ENCODE measurements around the gene HKDC1. TPM values are rescaled to one million over a fixed set of nuclear protein-coding genes. Genes with fewer than 3 reads are reported as not detected.
"Not testable (repeated sequence)": the region's sequence is repeated elsewhere in the genome, so short reads cannot be mapped to it uniquely, and the experiment has no call there.

The HKDC1 gene
- total and polyA plus RNA-seq, 12 donors: under 0.01 to 0.67 (median 0.15) TPM; not detected in 6

DNA sequence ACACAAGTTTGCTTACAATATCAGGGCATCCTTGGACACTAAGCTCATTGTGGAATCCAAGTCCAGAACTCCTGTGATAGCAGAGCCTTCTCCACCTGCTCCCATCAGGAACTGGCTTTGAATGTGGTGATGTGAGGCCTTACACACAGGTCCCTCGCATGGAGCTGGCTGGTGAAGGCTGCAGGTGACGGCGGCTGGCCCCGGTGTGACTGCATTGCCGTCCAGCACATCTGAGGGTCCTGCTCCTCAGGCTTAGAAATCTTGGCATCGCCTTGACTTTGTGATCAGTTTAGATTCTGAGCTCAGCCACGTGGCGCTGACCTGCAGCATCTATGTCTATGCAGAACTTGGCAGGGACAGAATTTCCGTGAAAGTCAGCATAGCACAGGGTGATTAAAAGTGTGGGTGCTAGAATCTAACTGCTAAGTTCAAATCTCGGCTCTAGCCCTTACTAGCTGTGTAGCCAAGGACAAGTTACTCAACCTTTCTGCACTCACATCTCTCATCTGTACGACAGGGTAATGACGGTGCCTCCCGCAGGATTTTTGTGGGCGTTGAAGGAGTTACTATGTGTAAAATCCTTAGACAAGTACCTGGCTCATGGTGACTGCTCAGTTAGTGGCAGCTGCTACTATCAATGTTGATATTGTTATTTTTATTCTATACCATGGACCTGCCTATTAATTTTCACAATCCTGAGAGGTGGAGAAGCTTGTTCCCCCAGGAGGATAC is 26.6 kb downstream of the HKDC1 start:
- TF ChIP-seq, protein P1, sequence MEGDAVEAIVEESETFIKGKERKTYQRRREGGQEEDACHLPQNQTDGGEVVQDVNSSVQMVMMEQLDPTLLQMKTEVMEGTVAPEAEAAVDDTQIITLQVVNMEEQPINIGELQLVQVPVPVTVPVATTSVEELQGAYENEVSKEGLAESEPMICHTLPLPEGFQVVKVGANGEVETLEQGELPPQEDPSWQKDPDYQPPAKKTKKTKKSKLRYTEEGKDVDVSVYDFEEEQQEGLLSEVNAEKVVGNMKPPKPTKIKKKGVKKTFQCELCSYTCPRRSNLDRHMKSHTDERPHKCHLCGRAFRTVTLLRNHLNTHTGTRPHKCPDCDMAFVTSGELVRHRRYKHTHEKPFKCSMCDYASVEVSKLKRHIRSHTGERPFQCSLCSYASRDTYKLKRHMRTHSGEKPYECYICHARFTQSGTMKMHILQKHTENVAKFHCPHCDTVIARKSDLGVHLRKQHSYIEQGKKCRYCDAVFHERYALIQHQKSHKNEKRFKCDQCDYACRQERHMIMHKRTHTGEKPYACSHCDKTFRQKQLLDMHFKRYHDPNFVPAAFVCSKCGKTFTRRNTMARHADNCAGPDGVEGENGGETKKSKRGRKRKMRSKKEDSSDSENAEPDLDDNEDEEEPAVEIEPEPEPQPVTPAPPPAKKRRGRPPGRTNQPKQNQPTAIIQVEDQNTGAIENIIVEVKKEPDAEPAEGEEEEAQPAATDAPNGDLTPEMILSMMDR (IDR thresholded peaks at IDR 0.05): no peak
- TF ChIP-seq POLR2A (IDR thresholded peaks at IDR 0.05): no peak
- WGBS, 4 donors: 81 to 91% (median 84%) methylated on average over 6 to 14 of the region's 14 CpGs

DNA sequence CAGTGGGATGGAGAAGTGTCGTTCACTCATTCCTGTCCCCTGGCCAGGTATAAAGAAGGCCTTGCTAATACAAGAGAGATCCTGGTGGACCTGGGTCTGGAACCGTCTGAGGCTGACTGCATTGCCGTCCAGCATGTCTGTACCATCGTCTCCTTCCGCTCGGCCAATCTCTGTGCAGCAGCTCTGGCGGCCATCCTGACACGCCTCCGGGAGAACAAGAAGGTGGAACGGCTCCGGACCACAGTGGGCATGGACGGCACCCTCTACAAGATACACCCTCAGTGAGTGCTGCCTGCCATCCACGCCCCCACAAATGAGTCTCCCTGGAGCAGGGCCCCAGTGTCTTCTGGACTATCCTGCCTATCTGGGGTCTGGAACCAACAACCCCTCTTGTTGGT is 27.2 kb downstream of the HKDC1 start:
- WGBS, 4 donors: 86 to 96% (median 93%) methylated on average over 13 of the region's 13 CpGs
- Histone ChIP-seq H3K4me3 (no peak overlapping the region), H3K27ac (no peak overlapping the region), H3K36me3 (replicated peaks in 1 of 2) (no peaks in the 10 kb centered on the region), H3K27me3 (no peaks in the 10 kb centered on the region), H3K9me3 (replicated peaks in 1 of 3) (no peaks in the 10 kb centered on the region), H3K4me1 (replicated peaks in 1 of 2) (no peaks in the 10 kb centered on the region)
- no peak for DNase-seq
- intact Hi-C loops (cut with DNase I): no loop called here
- TF ChIP-seq, protein P1 (IDR thresholded peaks at IDR 0.05): no peak
- no peak for TF ChIP-seq POLR2A (IDR thresholded peaks at IDR 0.05)

More for the DNA sequence above, 26.6 kb downstream of the HKDC1 start:
- Histone ChIP-seq H3K4me1 (replicated peaks in 1 of 2) (no peaks in the 10 kb centered on the region), H3K4me3 (no peak overlapping the region), H3K36me3 (replicated peaks in 1 of 2) (no peaks in the 10 kb centered on the region), H3K9me3 (replicated peaks in 1 of 3) (no peaks in the 10 kb centered on the region), H3K27me3 (no peaks in the 10 kb centered on the region), H3K27ac (no peak overlapping the region)
- DNase-seq: no peak
- intact Hi-C loops (cut with DNase I): no loop called here

DNA sequence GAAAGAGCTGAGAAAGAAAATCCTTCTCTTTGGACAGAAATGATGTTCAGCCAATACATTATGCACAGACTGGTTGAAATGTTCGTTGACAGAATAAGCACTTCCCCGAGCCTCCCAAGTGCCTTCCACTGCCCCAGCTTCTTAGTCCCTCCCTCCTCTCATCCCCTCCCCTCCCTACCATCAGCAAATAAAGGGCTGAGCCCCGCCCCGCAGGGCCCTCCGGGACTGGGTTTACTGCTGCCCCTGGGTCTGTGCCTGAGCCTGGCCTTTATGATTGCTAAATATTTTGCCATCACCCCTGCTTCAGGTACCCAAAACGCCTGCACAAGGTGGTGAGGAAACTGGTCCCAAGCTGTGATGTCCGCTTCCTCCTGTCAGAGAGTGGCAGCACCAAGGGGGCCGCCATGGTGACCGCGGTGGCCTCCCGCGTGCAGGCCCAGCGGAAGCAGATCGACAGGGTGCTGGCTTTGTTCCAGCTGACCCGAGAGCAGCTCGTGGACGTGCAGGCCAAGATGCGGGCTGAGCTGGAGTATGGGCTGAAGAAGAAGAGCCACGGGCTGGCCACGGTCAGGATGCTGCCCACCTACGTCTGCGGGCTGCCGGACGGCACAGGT is 28.1 kb downstream of the HKDC1 start:
- Histone ChIP-seq H3K4me3 (no peak overlapping the region), H3K36me3 (replicated peaks in 1 of 2) (no peaks in the 10 kb centered on the region), H3K27ac (no peak overlapping the region), H3K4me1 (replicated peaks in 1 of 2) (no peaks in the 10 kb centered on the region), H3K9me3 (replicated peaks in 1 of 3) (no peaks in the 10 kb centered on the region), H3K27me3 (no peaks in the 10 kb centered on the region)
- no peak for DNase-seq
- 89 to 94% (median 90%) methylated on average over 22 to 24 of the region's 24 CpGs for WGBS, 4 donors
- intact Hi-C loops (cut with DNase I): no loop called here
- TF ChIP-seq, protein P1 (IDR thresholded peaks at IDR 0.05): no peak
- no peak for TF ChIP-seq POLR2A (IDR thresholded peaks at IDR 0.05)

DNA sequence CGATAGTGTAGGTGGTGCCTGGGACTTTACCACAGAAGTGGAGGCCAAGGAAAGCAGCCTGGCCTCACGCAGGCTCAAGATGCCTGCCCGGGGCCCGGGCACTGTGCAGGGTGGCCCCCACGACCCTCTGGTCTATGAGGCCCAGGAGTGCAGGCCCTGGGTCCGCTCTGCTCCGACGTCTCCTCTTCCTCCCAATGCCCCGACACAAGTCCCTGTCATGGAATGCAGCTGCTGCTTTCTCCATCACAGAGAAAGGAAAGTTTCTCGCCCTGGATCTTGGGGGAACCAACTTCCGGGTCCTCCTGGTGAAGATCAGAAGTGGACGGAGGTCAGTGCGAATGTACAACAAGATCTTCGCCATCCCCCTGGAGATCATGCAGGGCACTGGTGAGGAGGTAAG is 29.9 kb downstream of the HKDC1 start:
- Histone ChIP-seq H3K27ac (no peak overlapping the region), H3K4me1 (replicated peaks in 1 of 2) (no peaks in the 10 kb centered on the region), H3K9me3 (replicated peaks in 1 of 3) (no peaks in the 10 kb centered on the region), H3K36me3 (replicated peaks in 1 of 2) (no peaks in the 10 kb centered on the region), H3K27me3 (no peaks in the 10 kb centered on the region), H3K4me3 (no peak overlapping the region)
- TF ChIP-seq, protein P1 (IDR thresholded peaks at IDR 0.05): no peak
- no peak for TF ChIP-seq POLR2A (IDR thresholded peaks at IDR 0.05)
- no peak for DNase-seq
- WGBS, 4 donors: 88 to 99% (median 95%) methylated on average over 5 to 14 of the region's 14 CpGs
- intact Hi-C loops (cut with DNase I): no loop called here

DNA sequence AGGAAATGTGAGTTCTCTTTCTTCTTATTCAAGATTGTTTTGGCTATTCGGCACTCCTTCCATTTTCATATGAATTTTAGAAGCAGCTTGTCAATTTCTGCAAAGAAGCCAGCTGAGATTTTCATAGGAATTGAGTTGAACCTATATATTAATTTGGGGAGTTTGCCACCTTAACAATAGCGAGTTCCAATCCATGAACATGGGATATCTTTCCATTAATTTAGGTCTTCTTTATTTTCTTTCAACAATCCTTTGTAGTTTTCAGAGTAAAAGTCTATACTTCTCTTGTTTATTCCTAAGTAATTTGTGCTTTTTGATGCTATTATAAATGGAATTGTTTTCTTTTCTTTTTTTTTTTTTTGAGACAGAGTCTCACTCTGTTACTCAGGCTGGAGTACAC is 31.3 kb downstream of the HKDC1 start:
- H3K4me3 ChIP-seq; H3K36me3 ChIP-seq (replicated peaks in 1 of 2); H3K27ac ChIP-seq; H3K4me1 ChIP-seq (replicated peaks in 1 of 2); H3K27me3 ChIP-seq; H3K9me3 ChIP-seq (replicated peaks in 1 of 3); DNase-seq; intact Hi-C loops (cut with DNase I): not testable (repeated sequence)
- WGBS, 4 donors: 93 to 95% (median 94%) methylated on average over 2 of the region's 2 CpGs
